Endothelial cell (in vitro differentiated cells): Measurements from ENCODE around the gene IKBKE. TPM values are rescaled to one million over a fixed set of nuclear protein-coding genes. Genes with fewer than 3 reads are reported as not detected.

Experiments used
- DNase-seq: peaks from one replicate; pipeline ENCODE4 v3.0.0; 2021; ENCODE audit warnings: low spot score
- H3K27ac Mint-ChIP-seq: one replicate; pipeline ENCODE4 v1.8.0; 2021; ENCODE audit warnings: mixed read lengths, inconsistent platforms; ENCODE audit not compliant: unreplicated experiment
- H3K27me3 Mint-ChIP-seq: one replicate; pipeline ENCODE4 v1.8.0; 2021; ENCODE audit warnings: mild to moderate bottlenecking, moderate library complexity, mixed read lengths, inconsistent platforms; ENCODE audit not compliant: unreplicated experiment
- H3K36me3 Mint-ChIP-seq: one replicate; pipeline ENCODE4 v1.8.0; 2021; ENCODE audit warnings: mild to moderate bottlenecking, low read depth, mixed read lengths, inconsistent platforms; ENCODE audit not compliant: unreplicated experiment
- H3K4me1 Mint-ChIP-seq: one replicate; pipeline ENCODE4 v1.8.0; 2021; ENCODE audit warnings: mild to moderate bottlenecking, mixed read lengths, inconsistent platforms; ENCODE audit not compliant: unreplicated experiment
- H3K4me3 Mint-ChIP-seq: one replicate; pipeline ENCODE4 v1.8.0; 2021; ENCODE audit warnings: mild to moderate bottlenecking, mixed read lengths, inconsistent platforms; ENCODE audit not compliant: unreplicated experiment
- H3K9me3 Mint-ChIP-seq: one replicate; pipeline ENCODE4 v1.8.0; 2021; ENCODE audit warnings: mixed read lengths, inconsistent platforms; ENCODE audit not compliant: unreplicated experiment
- CTCF ChIP-seq: fragments of 200-600 bp; sonication (generic); IDR thresholded peaks from one replicate; pipeline ENCODE4 v1.5.0; 2021; ENCODE audit warnings: antibody characterized with exemption; ENCODE audit not compliant: unreplicated experiment
- total RNA-seq: library from RNA; stranded (reverse); fragmentation: NEBNext Ultra II Directional; extraction: Animal tissue kit (Norgen Biotek cat#: 25700); gene quantifications from one replicate; pipeline ENCODE4 v1.2.1, GENCODE V29; 2021; ENCODE audit not compliant: unreplicated experiment

IKBKE gene
- total RNA-seq, 1 donor from 2014 or later = 20.9 TPM

GRCh38 chr1:206467915-206468314 is 2.4 kb upstream of the IKBKE start:
- peaks cover 52% of the 10 kb centered on the region for H3K4me1 Mint-ChIP-seq
- H3K27me3 Mint-ChIP-seq = peaks cover 12% of the 10 kb centered on the region
- H3K36me3 Mint-ChIP-seq = peaks cover 15% of the 10 kb centered on the region
- no peak for DNase-seq
- no peak for TF ChIP-seq CTCF
- no peak overlapping the region for H3K27ac Mint-ChIP-seq
- no peaks in the 10 kb centered on the region for H3K9me3 Mint-ChIP-seq
- no peak overlapping the region for H3K4me3 Mint-ChIP-seq

- Mint-ChIP-seq H3K27me3 (peaks cover 12% of the 10 kb centered on the region), H3K27ac (no peak overlapping the region), H3K4me3 (no peak overlapping the region), H3K36me3 (peaks cover 13% of the 10 kb centered on the region), H3K4me1 (peaks cover 58% of the 10 kb centered on the region), H3K9me3 (no peaks in the 10 kb centered on the region)
- no peak for TF ChIP-seq CTCF
- no peak for DNase-seq
Observed at GRCh38 chr1:206468571-206468970, 1.7 kb upstream of the IKBKE start.

GRCh38 chr1:206469411-206469932 is 804 bp upstream of the IKBKE start:
- Mint-ChIP-seq H3K9me3 (no peaks in the 10 kb centered on the region), H3K4me3 (no peak overlapping the region), H3K36me3 (peaks cover 11% of the 10 kb centered on the region), H3K27me3 (peaks cover 12% of the 10 kb centered on the region), H3K27ac (no peak overlapping the region), H3K4me1 (peaks cover 58% of the 10 kb centered on the region)
- no peak for TF ChIP-seq CTCF
- DNase-seq = no peak

DNA sequence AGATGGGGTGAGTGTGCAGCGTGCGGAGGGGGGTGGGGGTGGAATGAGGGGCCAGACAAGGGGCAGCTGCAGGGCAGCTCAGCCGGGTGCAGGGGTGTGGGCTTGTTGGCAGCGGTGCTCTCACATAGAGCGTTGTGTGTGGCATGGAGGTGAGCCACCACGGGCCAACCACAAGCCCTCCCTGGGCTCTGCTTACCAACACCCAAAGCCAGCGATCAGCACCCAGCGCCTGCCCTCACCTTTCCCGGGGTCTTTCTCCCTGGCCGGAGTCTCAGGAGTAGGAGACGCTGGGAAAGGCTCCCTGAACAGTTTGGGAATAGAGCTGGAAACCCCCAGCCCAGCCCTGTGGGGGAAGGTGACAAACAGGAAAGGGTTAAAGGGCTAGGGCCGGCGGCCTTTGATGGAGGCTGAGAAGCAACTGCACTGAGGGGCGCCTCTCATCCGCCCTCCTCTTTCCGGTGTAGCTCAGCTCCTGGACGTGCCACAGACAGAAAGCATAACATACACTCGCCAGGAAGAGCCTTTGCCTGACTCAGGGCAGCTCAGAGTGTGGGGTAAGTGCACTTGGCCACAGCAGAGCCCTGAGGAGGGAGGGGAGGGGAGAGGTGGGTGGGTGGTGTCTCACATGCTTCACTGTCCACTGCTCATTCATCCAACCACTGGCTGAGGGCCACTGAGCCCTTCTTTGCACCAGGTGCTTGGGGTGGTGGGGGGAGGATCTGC is 577 bp downstream of the IKBKE start:
- Mint-ChIP-seq H3K36me3 (peaks cover 14% of the 10 kb centered on the region), H3K27ac (peak overlapping the region; percentile 76), H3K4me3 (peak overlapping the region; percentile 91), H3K9me3 (no peaks in the 10 kb centered on the region), H3K27me3 (peaks cover 15% of the 10 kb centered on the region), H3K4me1 (peaks cover 58% of the 10 kb centered on the region)
- TF ChIP-seq CTCF = no peak
- peak; percentile 51 for DNase-seq

GRCh38 chr1:206471415-206471801 is 1.1 kb downstream of the IKBKE start:
- Mint-ChIP-seq H3K4me3 (peak overlapping the region; percentile 91), H3K36me3 (peaks cover 16% of the 10 kb centered on the region), H3K27ac (peak overlapping the region; percentile 76), H3K9me3 (no peaks in the 10 kb centered on the region), H3K4me1 (peaks cover 55% of the 10 kb centered on the region), H3K27me3 (peaks cover 15% of the 10 kb centered on the region)
- TF ChIP-seq CTCF = no peak
- no peak for DNase-seq
